GM19023 (cell line): ENCODE data around the gene TMEM242.

ENCODE experiments used
- ATAC-seq: cut with Tn5 transposase; IDR thresholded peaks from one replicate; pipeline ENCODE4 v1.9.1; 2021; ENCODE audit warnings: mild to moderate bottlenecking, moderate library complexity; ENCODE audit not compliant: unreplicated experiment

The TMEM242 gene

DNA sequence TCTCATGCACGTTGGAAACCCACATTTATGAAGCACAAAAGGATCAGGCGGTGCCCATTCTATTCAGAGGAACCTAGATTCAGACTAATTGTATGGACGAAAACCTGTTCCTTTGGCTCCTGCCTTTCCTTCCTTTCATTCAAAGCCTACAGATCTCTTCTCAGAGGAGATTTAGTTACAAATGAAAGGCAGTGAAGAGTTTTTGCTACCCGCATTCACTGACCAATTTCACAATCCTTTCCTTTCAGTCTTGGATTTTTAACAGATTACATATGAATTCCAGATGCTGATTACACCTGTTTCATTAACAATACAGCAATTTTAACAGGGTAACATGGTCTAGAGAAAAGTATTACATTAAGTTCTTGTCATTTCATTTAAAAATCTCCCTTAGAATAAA lies 32.0 kb downstream of the TMEM242 start:
- ATAC-seq: no peak

DNA sequence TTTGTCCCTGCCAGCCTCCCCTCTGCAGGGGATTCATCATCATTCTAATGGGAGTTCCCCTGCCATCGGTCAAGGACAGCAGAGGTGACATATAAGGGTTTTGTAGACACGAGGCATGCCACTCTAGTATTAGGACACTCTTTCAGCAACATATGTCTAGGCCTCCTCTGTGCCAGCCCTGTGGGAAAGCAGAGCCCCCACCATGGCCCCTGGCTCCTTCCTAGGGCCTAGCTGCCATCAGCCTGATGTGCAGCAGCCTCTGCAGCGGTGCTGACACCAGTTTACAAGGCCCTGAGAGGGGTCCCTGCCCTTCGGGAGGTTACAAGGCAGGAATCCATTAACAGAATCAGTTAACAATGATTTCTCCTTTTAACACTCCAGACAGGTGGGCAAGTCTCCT lies 32.5 kb downstream of the TMEM242 start:
- ATAC-seq: no peak

DNA sequence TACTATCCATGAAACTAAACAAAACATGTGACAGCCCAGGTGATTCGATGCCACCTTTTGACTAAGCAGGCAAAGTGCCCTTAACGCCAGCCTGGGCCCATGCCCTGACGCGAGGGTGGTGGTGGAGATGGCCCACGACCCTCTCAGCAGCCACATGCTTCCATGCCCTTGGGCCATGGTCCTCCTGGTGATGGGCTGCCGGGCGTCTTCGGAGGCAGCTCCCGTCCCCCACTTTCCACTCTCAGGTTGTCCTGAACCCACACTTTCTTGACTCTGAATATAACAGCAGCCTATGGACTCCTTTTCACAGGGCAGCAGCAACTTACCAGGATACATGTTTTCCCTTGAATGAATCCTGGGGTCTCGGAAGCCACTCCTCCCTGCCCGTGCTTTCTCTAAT lies 33.6 kb downstream of the TMEM242 start:
- no peak for ATAC-seq

DNA sequence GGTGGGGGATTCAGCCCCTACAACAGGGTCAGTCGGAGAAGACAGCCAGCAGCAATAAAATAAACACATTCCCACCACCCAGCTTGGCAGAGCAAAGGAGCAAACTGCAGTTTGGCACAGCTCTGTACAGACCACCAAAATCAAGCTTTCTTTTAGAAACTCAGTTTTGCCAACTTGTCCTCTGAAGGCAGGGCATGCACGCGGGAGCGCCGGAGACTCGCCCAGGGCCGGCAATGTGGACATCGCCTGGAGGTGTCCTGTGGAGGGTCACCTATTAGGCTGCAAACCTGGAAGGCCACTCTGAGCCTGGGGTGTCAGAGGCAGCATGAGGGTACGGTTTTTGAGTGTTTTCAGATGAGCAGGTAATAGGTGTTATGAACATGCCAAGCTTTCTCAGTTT lies 34.7 kb downstream of the TMEM242 start:
- ATAC-seq: no peak

DNA sequence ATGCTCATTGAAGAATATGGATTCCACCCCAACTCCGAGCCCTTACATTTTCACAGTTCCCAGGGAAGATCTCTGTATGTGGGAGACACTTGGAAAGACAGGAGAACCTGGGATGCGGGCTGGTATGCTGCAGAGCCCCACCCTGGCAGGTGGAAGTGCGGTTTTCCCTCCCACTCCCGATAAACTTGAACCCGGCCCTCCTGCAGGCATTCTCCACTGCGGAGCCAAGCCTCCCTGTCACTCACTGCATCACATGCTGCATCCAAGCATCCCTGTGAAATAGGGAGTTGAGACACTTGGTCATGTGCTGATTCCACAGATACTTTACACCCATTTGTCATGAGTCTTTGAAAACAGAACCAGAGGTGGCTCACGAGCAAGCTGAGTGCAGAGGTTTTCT lies 35.4 kb downstream of the TMEM242 start:
- ATAC-seq: no peak

DNA sequence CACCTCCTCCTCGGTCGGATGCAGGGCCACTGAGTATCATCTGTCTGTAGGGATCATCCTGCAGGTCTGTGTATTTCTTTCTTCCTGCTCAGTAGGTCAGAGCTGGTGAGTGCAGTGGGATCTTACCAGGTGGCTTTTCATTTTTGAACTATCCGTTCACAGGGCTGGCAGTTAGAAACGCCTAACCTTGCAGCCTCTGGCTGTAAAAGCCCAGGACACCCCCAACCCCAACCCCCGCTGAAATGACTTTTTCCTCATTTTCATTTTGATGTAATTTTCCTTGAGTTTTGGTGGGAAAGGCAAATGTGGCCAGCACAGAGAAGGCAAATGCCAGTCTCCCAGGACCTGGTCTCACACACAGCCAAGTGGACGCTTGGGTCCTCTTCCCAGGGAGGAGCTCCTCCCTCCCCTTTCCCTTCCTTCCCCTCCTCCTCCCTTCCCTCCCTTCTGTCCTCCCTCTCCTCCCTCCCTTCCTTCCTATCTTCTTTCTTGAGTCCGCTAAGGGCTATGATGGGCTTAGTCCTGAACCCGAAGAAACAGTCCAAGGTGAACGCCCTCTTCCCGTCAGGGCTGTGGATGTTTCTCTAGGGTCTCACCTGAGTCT lies 36.0 kb downstream of the TMEM242 start:
- ATAC-seq: no peak

DNA sequence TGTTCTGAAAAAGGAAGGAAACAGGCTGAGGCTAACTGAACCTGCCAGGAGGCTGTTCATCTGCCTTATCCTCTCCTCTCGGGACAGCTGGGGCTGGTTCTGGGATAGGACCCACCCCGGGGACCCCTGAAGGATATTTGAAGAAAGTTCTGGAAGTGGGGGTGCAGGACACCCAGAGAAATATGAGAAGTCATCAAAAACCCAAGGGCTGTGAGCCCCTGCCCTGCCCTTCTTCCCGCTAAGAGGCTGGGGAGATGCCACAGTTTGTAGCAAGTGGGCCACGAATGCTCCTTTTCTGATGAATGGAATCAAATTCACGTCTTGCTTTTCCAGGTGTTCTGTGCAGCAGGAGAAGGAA lies 37.9 kb downstream of the TMEM242 start:
- no peak for ATAC-seq

DNA sequence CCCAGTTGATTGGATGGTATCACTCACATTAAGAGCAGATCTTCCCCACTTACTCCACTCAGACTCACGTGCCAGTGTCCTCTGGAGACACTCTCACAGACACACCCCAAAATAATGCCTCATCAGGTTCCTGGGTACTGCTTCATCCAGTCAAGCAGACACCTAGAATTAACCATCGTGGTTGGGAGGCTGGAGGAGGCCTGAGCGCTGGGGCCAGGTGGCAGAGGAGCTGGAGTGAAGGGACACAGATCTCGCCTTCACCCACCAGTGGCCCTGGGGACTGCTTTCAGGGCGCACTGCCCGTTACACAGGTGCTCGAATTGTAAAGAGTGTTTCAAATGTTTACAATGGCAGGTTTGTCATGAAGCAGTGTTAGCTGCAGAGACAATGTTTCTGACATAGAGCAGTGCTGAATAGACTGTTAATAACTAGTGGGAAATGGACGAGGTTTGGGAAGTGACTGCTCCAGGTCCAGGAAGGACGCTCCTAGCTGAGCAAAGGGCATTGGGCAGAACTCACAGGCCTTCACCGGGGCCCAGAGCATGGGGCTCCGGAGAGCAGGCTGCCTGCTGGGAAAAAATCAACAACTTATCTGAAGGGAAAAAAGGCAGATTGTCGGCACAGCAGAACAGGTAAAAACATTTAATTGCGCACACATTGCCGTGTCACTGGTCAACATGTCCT lies 38.4 kb downstream of the TMEM242 start:
- no peak for ATAC-seq

DNA sequence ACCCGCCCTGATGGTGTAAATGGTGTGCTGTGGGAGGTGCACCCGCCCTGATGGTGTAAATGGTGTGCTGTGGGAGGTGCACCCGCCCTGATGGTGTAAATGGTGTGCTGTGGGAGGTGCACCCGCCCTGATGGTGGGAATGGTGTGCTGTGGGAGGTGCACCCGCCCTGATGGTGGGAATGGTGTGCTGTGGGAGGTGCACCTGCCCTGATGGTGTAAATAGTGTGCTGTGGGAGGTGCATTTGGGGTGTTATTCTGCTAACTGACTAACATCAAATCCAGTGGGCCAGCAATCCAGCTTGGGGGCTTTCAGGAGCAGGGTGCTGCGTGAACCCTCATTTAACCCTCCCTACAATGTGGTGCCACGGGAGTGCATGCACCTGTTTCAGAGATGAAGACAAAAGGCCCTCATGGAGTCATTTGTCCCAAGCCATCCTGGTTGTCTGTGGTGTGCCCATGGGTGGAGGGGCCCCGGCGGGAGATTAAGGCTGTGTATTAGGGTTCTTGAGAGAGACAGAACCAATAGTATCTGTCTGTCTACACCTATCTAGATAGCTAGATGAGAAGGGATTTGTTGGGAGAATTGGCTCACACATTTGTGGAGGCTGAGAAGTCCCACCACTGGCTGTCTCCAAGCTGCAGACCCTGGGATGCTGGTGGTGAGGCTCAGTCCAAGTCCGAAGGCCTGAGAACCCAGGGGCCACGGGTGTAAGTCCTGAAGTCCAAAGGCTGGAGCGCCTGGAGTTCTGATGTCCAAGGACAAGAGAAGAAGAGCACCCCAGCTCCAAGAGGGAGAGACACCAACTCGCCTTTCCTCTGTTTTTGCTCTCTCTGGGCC lies 39.2 kb downstream of the TMEM242 start:
- no peak for ATAC-seq

DNA sequence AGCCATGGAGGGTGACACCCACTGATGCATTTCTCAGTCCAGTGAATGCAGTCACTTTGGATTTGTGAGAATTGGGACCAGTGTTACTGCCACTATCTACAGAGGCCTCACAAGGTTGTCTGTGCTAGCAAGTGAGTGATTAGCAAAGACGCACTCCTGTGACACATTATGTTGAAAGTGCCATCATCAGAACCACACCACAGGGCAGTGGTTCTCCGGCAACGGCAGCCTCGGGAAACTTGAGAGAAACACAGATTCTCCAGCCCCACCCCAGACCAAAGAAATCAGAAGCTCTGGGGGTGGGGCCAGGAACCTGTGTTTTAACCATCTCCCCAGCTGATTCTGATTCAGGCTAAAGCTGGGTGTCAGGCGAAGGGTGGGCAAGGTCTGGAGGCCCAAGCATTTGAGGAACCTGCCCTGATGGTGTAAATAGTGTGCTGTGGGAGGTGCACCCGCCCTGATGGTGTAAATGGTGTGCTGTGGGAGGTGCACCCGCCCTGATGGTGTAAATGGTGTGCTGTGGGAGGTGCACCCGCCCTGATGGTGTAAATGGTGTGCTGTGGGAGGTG lies 39.9 kb downstream of the TMEM242 start:
- ATAC-seq: no peak

DNA sequence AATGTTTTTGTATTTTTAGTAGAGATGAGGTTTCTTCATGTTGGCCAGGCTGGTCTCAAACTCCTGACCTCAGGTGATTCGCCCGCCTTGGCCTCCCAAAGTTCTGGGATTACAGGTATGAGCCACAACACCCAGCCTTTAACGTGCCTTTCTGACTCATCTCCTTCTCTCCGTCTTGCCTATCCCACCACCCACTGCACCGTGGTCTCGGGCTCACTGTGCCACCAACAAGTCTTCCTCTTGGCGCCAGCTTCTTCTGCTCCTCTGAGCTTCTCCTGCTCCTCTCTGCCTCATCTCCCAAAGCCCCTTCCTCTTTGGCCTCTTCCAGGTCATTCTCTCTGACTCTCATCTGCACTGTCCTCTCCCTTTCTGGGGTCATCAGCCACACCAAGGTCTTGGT lies 41.0 kb downstream of the TMEM242 start:
- no peak for ATAC-seq

DNA sequence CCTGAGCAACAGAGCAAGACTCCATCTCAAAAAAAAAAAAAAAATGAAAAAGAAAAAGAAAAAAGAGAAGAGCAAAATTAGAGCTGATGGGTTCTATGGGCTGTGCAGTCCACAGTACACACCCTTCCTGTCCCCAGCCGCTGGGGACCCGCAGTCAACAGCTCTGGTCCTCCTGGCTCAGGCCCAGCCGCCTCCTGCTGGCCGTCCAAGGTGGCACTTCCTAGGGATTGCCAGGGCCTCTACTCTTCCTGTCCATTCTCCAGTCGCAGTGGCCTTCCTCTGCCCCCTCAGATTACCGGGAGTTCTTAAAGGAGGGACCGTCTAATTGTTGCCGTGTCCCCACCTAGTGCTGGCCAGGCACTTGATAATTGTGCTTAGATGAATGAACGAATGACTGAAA lies 41.7 kb downstream of the TMEM242 start:
- no peak for ATAC-seq

DNA sequence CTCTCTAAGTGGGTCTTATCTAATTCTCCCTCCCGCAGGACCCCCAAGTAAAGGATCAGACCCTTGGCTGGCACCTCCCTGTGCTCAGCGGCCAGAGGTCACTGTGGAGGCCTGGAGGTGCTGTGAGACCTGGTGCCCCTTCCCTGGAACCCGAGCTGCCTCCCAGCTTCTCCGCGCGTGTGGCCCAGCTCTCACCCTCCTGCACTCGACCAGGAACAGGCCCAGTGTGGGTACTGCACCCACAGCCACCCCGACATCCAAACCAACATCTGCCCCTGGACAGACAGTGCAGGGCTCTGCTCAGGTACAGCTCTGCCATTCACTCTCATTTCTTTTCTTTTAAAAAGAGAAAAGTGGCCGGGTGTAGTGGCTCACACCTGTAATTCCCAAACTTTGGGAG lies 42.4 kb downstream of the TMEM242 start:
- ATAC-seq: no peak

DNA sequence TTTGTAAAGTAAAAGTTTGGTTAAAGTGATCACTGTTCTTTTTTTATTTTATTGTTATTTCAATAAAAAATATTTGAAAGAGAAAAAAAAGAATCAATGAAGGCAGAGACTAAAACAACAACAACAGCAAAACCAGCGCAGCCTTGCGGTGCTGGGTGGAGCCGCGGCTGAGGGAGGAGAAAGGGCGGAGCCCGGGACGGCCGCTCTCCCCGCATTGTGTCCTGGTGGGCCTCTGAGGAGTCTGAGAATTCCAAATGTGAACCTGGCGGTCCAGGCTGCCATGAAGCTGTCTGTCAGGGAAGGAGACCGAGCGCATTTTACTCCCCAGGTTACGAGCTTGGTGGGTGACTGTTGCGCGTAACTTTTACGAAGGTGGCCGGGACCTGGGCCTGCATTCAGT lies 43.2 kb downstream of the TMEM242 start:
- ATAC-seq: no peak

DNA sequence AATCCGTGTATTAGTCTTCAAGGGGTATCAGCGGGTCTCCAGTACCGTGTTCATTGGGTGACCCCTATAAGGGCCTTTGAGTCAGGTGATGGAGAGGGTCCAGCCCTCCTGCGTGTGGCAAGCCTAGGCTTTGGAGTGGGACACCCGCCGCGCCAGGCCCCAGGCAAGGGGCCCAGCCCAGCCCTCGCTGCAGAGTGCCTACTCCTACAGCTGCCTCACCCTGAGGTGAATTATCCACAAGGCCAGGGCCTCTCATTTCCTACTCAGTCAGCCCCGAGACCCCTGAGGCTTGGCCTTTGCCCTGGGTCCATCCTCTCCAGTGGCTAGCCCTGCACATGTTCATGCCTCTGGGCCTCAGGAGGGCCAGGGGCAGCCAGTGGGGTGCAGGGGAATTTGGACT lies 45.1 kb downstream of the TMEM242 start:
- ATAC-seq: no peak

DNA sequence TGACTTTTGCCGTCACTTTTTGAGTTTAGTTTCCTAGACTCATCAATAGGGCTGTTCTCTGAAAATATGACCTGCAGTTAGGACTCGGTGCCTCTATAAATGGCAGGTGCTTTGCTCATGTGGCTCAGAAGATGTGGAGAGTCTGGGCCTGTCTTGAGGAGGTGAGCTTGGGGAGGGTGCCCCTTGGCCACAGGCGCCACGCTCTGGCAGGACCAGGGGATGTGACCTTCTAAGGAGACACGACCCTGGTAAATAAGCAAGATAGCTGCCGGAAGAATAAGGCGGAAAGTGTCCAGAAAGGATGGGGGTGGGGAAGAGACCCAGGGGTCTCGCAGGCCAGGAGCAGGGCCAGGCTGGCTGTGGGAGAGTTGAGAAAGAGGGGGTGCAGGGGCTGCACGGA lies 46.6 kb downstream of the TMEM242 start:
- ATAC-seq: no peak

DNA sequence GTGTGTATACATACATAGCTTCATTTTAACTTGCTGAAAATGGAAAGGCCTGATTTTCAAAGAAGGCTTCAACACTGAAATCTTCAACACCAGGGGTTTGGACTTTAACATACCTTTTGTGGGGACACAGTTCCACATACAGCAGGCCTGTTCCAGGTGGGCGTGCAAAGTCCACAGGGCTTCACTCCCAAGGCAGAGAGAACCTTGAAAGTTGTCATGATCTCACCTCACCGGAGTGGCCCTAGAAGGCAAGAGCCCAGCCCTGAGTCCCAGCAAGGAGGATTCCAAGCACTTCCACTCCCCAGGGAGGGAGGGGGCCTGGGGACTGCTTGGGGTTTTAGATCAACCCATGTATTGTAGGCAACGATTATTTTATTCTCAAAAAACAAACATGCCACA lies 47.2 kb downstream of the TMEM242 start:
- no peak for ATAC-seq

DNA sequence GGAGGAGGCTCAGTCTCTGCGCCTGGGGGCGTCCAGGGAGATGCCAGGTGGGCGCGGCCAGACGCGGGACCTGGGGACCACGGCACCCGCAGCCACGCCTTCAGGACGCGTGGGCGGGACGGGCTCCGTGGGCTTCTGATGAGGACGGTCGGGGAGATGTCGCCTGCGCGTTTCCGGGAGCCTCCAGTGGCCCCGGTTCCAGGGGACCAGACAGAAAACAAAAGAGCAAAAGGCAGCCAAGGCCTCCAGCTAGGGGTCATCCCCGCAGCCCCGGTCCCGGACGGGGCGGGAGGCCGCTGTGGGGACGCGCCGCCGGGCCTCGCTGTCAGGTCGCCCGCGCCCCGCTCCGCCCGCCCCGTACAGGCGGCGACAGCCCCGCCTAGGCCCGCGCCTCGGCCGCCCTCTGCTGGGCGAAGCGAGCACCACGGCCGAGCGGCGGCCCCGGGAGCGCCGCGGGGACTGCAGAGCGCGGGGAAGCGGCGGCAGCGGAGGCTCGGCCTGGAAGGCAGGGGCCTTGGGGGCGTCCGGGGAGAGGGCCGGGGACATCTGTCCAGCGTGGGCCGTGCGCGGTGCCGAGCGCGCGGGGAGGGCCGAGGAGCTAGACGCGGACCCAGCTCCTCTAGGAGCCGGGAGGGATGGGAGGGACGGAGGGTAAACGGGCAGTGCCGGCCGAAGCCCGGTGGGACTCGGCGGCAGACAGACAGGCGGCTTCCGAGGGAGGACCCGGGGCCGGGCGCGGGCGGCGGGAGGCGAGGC lies 48.7 kb downstream of the TMEM242 start:
- ATAC-seq: peak; percentile 96

DNA sequence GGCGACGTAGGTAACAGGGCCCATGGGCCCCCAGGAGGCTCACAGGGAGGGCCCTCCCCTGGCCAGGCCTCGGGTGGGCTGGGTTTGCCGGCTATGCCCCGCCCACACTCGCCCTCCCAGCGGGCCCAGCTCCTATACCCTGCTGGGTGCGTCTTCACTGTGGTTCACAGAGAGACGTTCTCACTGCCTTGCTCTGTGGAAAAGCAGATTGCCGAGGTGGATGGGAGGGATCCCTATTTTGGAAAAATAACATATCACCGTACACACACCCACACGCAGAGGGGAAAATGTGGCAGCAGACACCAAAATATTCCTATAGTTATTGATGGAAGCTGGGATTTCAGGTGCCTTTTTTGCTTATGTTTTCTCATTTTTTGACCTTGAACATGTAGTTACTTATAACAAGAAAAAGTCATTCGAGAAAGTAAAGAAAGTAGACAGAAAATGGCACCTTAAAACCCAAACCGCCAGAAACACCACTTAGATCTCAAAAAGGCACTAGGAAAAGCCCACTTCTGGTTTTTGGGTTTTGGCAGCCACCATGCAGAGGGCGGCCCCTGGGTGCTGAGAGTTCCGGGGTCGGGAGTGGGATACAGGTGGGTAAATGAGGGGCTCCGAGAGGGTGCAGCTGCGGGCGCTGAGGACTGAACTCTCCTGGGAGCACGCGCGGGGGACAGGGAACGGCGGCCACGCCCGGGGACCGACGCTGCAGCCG lies 49.4 kb downstream of the TMEM242 start:
- ATAC-seq: peak; percentile 29
